ENCODE measurements around the gene SLC44A3.

Gene SLC44A3

DNA sequence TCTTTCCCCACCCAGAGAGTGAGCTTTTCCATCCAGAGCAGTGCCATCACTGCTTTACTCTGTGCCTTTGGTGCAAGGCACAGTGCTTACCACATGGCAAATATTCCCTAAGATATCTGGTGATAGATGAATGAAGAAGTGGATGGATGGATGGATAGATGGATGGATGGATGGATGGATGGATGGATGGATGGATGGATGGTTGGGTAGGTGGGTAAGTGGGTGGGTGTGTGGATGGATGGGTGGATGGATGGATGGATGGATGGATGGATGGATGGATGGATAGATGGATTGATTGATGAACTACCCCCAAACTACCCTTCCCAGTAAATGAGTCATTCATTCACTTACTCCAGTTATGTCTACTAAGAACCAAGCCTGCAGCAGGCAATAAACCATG is 42.9 kb upstream of the SLC44A3 start:
- no peak for DNase-seq (ENCODE audit: low read depth)
- no peak overlapping the region for H3K4me3 ChIP-seq (ENCODE audit: low read depth, low read length)
- TF ChIP-seq, protein P1, sequence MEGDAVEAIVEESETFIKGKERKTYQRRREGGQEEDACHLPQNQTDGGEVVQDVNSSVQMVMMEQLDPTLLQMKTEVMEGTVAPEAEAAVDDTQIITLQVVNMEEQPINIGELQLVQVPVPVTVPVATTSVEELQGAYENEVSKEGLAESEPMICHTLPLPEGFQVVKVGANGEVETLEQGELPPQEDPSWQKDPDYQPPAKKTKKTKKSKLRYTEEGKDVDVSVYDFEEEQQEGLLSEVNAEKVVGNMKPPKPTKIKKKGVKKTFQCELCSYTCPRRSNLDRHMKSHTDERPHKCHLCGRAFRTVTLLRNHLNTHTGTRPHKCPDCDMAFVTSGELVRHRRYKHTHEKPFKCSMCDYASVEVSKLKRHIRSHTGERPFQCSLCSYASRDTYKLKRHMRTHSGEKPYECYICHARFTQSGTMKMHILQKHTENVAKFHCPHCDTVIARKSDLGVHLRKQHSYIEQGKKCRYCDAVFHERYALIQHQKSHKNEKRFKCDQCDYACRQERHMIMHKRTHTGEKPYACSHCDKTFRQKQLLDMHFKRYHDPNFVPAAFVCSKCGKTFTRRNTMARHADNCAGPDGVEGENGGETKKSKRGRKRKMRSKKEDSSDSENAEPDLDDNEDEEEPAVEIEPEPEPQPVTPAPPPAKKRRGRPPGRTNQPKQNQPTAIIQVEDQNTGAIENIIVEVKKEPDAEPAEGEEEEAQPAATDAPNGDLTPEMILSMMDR (IDR thresholded peaks at IDR 0.05; ENCODE audit: control insufficient read depth, extremely low read depth, insufficient read depth): no peak

DNA sequence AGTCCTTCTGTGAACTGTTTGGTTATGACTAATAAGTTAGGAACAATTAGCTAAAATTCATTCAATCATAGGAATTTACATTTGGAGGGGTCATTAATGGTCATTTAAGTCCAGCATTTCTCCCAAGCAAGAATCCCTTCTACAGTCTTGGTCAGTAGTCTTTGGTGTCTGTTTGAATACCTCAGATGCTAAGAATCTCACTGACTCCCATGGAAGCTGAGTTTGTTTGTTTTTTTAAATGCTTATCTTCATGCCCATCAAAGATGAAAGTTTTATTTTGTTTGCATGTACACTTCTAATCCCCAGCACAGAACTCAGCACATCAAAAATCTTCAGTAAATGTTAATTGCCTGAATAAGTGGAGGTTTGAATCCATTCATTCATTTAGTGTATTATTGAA is 41.3 kb upstream of the SLC44A3 start:
- TF ChIP-seq, protein P1 (IDR thresholded peaks at IDR 0.05; ENCODE audit: control insufficient read depth, extremely low read depth, insufficient read depth): no peak
- H3K4me3 ChIP-seq (ENCODE audit: low read depth, low read length): no peak overlapping the region
- DNase-seq (ENCODE audit: low read depth): peak; percentile 78

DNA sequence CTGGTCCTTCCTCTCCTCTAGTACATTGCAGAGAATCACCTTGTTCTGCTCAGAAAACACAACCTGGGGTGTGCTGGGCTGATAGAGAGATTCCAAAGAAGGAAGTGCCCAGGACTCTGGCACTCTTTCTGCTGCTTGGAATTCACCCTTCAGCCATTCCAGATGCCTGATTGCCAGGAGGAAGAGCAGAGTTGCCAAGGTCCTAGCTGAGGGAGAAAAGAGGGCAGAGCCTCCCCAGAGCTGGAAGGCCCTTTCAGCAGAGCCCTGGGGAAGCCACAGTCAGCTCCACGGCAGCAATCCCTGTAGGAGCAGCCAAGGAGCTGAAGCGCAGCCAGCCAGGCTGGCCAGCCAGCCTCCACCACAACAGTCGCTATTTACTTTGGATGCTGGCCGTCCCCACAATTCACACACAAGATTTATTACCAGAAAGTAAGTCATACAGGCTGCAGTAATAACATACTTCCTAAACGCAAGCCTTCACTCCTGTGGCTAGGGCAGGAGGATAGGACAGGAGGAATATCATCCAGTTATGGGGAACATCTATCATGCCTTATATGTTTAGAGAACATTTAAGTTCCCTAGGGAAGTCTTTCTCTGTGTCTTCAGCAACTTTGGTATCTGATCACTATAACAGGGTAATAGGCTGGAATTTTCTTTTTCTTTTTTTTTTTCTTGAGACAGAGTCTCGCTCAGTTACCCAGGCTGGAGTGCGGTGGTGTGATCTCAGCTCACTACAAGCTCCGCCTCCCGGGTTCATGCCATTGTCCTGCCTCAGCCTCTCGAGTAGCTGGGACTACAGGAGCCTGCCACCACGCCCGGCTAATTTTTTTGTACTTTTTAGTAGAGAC is 36.6 kb upstream of the SLC44A3 start:
- H3K4me3 ChIP-seq (ENCODE audit: low read depth, low read length): no peak overlapping the region
- DNase-seq (ENCODE audit: low read depth): peak; percentile 94
- TF ChIP-seq, protein P1 (IDR thresholded peaks at IDR 0.05; ENCODE audit: control insufficient read depth, extremely low read depth, insufficient read depth): no peak

DNA sequence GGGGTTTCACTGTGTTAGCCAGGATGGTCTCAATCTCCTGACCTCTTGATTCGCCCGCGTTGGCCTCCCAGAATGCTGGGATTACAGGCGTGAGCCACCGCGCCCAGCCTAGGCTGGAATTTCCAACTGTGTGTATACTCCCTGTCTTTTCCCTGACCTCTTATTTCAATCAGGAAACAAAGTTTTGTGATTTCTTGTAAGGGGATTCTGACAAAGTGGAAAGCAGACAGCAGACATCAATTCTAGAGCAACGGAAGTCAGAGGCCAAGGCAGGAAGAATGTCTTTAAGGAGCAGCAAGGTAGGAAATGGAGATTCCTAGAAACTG is 36.0 kb upstream of the SLC44A3 start:
- no peak for DNase-seq (ENCODE audit: low read depth)
- no peak overlapping the region for H3K4me3 ChIP-seq (ENCODE audit: low read depth, low read length)
- TF ChIP-seq, protein P1 (IDR thresholded peaks at IDR 0.05; ENCODE audit: control insufficient read depth, extremely low read depth, insufficient read depth): no peak

DNA sequence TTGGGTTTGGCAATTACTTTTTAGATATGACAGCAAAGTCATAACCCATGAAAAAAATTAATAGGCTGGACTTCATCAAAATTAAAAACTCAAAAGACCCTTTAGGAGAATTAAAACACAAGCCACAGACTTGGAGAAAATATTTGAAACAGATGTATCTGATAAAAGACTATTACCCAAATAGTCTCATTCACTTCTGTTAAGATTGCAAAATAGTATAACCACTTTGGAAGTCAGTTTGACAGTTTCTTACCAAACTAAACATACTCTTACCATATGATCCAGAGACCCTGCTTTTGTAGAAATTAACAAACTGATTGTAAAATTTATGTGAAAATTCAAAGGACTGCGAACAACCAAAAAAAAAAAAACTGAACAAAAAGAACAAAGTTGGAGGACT is 32.5 kb upstream of the SLC44A3 start:
- DNase-seq (ENCODE audit: low read depth): no peak
- TF ChIP-seq, protein P1 (IDR thresholded peaks at IDR 0.05; ENCODE audit: control insufficient read depth, extremely low read depth, insufficient read depth): no peak
- no peak overlapping the region for H3K4me3 ChIP-seq (ENCODE audit: low read depth, low read length)

DNA sequence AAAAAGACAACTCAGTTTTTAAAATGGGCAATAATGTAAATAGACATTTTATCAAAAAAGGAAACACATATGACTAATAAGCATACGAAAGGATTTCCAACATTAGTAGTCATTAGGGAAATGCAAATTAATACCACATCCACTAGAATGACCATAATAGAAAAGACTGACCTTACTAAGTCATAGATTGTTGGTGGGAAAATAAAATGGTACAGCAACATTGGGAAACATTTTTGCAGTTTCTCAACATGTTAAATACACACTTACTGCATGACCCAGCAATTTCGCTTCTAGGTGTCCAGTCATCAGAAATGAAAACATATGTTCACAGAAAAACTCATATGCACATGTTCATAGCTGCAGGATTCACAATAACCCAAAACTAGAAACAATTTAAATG is 29.9 kb upstream of the SLC44A3 start:
- no peak overlapping the region for H3K4me3 ChIP-seq (ENCODE audit: low read depth, low read length)
- TF ChIP-seq, protein P1 (IDR thresholded peaks at IDR 0.05; ENCODE audit: control insufficient read depth, extremely low read depth, insufficient read depth): no peak
- DNase-seq (ENCODE audit: low read depth): no peak

DNA sequence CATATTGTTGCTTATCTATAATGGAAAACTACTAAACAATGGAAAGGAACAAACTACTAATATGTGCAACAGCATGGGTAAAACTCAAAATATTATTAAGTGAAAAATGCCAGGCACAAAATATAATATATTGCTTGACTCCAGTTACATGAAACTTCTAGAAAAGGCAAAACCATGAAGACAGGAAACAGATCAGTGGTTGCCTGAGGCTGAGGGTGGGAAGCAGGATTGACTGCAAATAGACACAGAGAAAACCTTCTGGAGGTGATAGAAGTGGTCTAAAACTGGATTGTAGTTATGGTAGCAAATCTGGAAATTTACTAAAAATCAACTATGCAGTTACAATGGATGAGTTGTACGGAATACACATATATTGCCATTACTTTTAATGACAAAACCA is 29.5 kb upstream of the SLC44A3 start:
- DNase-seq (ENCODE audit: low read depth): no peak
- H3K4me3 ChIP-seq (ENCODE audit: low read depth, low read length): no peak overlapping the region
- TF ChIP-seq, protein P1 (IDR thresholded peaks at IDR 0.05; ENCODE audit: control insufficient read depth, extremely low read depth, insufficient read depth): no peak

All from LNCaP clone FGC (cell line).